ENCODE data around the gene SERF2.

The SERF2 gene

DNA sequence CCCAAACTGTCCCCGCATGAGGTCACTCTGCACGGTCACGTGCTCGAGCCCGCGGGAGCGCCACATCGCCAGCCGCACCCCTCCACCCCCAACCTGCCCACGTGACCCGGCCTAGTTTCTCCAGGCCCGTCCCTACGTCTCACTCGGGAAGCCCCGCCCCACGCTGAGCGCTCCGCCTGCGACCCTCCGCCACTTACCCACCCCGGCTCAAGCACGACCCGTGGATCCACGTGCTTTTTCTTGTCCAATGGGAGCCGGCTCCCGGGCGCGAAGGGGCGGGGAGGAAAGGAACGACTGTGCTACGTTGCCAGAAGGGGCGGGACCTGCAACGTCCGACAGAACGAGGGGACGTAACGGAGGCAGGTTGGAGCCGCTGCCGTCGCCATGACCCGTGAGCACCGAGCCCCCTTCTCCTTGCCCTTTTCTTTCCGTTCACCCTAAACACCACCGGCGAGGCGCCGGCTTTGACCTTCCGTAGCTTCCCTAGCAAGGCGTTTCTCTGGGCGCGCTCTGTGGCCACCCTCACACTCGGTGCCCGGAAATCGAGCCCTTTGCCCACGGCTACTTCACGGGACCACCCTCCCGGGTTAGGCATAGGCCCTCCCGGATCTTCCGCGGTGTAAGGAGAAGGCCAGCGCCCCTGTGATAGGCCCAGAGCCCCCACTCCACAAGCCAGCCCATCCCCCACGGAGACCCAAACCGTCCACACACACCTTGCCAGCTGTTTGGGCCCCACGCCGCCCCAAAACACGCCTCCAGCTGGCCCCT lies at the start of gene SERF2:
Gene SERF2 (plus strand): TSS at position 328 of the 768 bp plus-strand sequence. CDS start 57 bp downstream, at position 385.
- TF ChIP-seq POLR2A (IDR thresholded peaks at IDR 0.05; ENCODE audit: low read length) = peak; percentile 99
- TF ChIP-seq GATA1 (IDR thresholded peaks at IDR 0.05; ENCODE audit: low read depth, low read length) = no peak
- peak; percentile 100 for DNase-seq

DNA sequence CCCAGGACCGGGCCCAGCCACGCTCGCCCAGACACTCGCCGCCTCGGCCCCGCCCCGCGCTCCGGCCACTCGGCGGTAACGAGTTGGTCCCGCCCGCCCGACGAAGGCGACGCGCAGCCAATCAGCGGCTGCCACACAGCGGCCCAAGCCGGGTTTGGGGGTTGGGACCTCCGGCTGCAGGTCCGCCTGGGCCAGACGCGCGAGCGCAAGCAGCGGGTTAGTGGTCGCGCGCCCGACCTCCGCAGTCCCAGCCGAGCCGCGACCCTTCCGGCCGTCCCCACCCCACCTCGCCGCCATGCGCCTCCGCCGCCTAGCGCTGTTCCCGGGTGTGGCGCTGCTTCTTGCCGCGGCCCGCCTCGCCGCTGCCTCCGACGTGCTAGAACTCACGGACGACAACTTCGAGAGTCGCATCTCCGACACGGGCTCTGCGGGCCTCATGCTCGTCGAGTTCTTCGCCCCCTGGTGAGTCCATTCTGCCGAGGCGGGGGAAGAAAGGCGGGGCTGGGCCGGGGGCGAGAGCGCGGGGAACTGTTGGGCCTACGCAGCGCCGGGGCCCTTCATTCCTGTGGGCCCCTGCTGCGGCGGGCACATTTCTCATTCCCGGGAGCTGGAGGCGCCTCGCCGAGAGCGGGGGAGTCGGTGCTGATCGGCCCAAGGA lies 45.7 kb upstream of the SERF2 start, which contains the start of gene PDIA3:
Gene PDIA3 (plus strand): TSS at position 194 of the 658 bp plus-strand sequence. CDS start 102 bp downstream, at position 296.
- peak; percentile 94 to 95 for DNase-seq
- TF ChIP-seq POLR2A (IDR thresholded peaks at IDR 0.05; ENCODE audit: low read length) = peak; percentile 86

DNA sequence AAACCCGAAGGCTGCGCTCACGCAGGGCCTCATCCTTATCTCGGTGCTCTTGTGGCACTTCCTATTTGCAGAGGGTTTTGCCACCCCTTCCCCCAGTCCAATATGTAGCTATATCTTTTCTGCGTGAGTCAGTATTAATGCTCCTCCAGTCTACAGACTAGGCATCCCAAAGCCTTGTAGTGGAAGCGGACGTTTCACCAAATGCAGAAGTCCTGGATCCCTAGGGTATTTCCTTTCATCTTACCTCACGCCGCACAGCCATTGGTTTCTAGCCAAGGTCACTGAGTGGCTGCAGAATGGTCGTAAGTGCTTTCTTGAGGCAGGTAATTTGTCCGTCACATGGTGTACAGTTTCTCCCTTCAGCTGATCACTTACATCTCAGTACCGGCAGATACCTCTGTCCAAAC lies 45.2 kb upstream of the SERF2 start:
- DNase-seq = peak; percentile 80 to 85

DNA sequence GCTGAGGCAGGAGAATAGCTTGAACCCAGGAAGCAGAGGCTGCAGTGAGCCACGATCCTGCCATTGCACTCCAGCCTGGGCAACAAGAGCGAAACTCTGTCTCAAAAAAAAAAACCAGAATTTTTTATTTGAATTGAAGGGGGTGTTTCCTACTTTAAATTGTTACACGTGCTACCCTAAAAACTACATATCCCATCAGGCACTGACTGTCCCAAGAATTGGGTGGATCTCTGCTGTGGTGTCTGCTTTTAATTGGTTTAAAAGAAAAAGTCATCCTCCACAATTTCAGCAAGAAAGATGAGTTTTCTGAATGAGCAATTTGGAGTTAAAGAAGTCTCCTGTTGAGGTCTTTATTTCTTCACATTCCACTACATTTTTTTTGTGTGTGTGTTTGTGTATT lies 43.7 kb upstream of the SERF2 start:
- DNase-seq = peak; percentile 38 to 43
- TF ChIP-seq POLR2A (IDR thresholded peaks at IDR 0.05; ENCODE audit: low read length) (no peak), GATA1 (IDR thresholded peaks at IDR 0.05; ENCODE audit: low read depth, low read length) (no peak)

DNA sequence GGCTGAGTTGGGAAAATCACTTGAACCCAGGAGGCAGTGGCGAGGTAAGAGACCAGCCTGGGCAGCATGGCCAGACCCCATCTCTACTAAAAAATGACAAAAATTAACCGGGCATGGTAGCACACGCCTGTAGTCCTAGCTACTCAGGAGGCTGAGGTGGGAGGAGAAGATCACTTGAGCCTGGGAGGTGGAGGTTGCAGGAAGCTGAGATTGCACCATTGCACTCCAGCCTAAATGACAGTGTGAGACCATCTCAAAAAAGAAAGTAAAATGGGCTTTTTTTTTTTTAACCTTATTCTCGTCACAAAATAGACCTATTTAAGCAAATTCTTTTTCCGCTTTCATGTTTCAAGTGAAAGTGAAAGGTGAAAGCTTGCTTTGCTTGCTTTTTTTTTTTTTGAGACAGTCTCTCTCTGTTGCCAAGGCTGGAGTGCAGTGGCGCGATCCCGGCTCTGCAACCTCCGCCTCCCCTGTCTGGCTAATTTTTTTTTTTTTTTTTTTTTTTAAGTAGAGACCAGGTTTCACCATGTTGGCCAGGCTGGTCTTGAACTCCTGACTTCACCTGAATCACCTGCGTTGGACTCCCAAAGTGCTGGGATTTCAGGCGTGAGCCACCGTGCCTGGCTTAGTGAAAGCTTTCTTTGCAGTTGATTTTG lies 42.3 kb upstream of the SERF2 start:
- TF ChIP-seq GATA1 (IDR thresholded peaks at IDR 0.05; ENCODE audit: low read depth, low read length) (no peak), POLR2A (IDR thresholded peaks at IDR 0.05; ENCODE audit: low read length) (no peak)
- no peak for DNase-seq

DNA sequence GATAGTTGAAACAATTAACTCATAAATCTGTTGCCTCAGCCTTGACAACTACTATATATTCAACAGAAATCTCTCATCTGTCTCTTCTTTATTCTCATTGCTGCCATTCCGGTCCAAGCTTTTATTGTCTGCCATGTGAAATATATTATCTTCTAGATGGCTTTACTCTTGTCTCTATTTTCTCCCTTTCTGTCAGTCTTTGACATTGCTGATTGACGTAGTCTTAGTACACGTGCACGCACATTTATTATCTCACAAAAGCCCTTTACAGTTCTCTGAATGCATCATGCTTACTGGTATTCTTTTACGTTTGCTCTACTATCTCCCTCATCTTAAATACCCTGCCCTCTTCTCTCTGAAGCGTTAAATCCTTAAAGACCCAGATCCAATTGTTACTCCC lies 40.2 kb upstream of the SERF2 start:
- TF ChIP-seq GATA1 (IDR thresholded peaks at IDR 0.05; ENCODE audit: low read depth, low read length) = no peak
- TF ChIP-seq POLR2A (IDR thresholded peaks at IDR 0.05; ENCODE audit: low read length) = no peak
- DNase-seq = no peak

DNA sequence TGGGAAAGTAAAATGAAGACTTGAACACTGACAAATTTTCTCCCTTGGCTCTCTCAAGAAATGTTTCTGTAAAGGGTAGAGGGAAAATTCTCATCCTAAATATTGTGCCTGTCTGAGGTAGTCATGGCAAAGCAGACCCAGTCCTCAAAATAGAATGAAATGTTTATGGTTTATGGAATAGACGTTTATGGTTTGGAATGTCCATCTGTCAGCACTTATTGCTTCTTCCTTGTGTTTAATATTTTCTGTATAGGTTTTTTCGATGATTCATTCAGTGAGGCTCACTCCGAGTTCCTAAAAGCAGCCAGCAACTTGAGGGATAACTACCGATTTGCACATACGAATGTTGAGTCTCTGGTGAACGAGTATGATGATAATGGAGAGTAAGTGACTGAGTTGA lies 29.3 kb upstream of the SERF2 start:
- DNase-seq = no peak
- no peak for TF ChIP-seq GATA1 (IDR thresholded peaks at IDR 0.05; ENCODE audit: low read depth, low read length)
- TF ChIP-seq POLR2A (IDR thresholded peaks at IDR 0.05; ENCODE audit: low read length) = no peak

DNA sequence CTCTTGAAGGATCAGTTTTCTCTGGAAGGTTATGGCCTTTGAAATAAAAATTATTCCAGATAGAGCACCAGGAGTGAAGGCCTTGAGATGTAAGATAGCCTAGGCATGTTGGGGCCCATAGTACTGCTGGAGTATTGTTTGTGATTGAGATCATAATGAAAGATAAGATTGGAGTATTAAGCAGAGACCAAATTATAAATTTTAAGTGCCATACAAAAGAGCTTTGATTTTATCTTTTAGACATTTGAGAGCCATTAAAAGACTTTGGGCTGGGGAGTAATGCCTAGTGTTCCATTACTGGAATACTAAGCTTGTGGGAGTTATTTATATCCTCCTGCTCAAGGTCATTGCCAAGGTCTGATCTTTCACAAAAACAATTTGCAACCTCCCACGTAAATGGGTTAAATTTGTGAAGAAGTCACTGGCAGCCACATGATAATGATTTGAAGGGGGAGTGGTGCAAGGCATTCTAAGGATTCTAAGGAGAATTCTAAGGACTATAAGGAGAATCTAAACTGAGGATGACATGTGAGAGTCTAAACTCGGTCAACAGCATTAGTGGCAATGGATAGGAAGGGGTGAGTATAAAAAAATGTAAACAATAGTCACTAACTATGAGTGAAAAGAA lies 28.2 kb upstream of the SERF2 start:
- TF ChIP-seq GATA1 (IDR thresholded peaks at IDR 0.05; ENCODE audit: low read depth, low read length) (no peak), POLR2A (IDR thresholded peaks at IDR 0.05; ENCODE audit: low read length) (no peak)

DNA sequence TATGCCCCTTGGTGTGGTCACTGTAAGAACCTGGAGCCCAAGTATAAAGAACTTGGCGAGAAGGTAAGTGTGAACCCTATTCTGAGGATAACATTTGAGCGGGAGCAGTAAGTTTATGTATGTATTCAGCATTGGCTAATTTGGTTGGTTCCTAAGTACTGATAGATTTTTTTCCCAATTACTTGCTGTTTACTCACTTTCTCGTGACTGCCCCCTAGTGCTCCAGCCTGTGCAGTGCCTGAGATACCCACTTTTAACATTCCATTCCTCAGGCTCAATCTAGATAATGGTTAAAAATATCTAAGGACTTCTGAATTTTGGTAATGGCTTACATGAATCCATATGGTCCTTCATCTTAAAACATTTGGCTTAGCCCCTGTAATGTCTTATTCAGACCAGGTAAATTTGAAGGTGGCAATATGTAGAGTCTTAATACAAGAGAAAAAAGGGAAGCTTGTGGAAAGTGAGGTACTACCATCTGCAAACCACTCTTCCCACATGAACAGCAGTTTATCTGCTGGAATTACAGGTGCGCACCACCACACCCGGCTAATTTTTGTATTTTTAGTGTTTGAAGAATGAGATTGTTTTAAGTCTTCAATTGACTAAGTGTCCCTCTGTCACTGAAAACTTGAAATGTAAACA lies 22.4 kb upstream of the SERF2 start:
- peak; percentile 68 to 82 for DNase-seq
- no peak for TF ChIP-seq GATA1 (IDR thresholded peaks at IDR 0.05; ENCODE audit: low read depth, low read length)
- no peak for TF ChIP-seq POLR2A (IDR thresholded peaks at IDR 0.05; ENCODE audit: low read length)

More for the DNA sequence above, 28.2 kb upstream of the SERF2 start:
- DNase-seq = no peak

DNA sequence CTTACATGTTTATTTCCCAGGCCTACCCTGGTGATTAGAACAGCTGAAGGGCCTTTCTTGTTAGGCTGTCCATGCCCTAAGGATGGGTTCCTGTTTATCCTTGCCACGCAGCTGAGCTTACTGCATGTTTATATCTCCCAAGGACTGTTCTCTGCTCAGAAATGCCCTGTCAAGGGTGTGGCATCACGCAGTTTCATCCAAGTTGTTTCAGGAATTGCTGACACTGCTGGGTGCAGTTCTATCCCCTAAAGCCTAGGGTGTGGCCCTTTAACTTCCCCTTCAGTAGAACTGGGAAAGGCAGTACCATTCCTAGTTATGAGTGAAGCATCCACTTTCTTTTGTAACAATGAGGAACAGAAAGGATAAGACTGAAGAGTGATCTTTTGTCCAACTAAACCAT lies 20.3 kb upstream of the SERF2 start:
- DNase-seq = peak; percentile 17 to 37
- TF ChIP-seq GATA1 (IDR thresholded peaks at IDR 0.05; ENCODE audit: low read depth, low read length) (no peak), POLR2A (IDR thresholded peaks at IDR 0.05; ENCODE audit: low read length) (no peak)

DNA sequence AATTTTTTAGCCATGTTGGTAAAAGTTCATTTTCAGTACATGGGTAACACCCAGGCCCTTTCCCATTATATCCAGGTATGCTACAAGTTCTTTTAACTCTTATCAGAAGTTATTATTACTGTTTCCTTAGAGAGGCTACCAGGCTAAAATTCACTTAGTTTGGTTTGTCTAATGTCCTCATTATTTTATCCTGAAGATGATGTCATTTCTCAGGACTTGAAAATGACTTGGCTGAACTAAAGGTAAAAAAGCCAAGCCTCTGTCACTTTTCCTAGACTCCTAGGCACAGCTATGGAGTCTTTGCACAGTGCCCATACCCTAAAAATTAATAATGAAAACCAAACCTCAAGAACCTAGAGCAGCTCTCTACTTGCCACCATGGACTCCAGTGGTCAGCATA lies 19.5 kb upstream of the SERF2 start:
- no peak for DNase-seq
- TF ChIP-seq GATA1 (IDR thresholded peaks at IDR 0.05; ENCODE audit: low read depth, low read length) = no peak
- TF ChIP-seq POLR2A (IDR thresholded peaks at IDR 0.05; ENCODE audit: low read length) = no peak

DNA sequence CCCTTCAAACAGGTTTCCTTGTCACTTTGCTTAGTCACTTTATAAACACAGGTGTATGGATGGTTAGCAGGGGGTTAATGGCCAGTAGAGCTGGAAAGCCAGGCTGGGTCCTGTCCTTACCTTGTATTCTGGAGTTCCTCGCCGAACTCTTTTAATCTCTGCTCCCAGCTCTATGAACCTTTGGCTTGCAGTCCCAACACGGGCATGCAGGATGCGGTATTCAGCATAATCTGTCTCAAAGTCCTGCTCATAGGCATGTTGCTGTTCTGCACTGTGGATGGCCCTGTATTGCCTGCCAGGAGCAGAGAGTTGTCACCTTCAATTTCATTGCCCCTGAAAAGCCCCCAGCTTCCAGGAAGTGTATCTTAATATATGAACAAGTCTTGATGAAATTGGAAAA lies 18.1 kb upstream of the SERF2 start:
- DNase-seq = no peak
- no peak for TF ChIP-seq POLR2A (IDR thresholded peaks at IDR 0.05; ENCODE audit: low read length)
- TF ChIP-seq GATA1 (IDR thresholded peaks at IDR 0.05; ENCODE audit: low read depth, low read length) = no peak

DNA sequence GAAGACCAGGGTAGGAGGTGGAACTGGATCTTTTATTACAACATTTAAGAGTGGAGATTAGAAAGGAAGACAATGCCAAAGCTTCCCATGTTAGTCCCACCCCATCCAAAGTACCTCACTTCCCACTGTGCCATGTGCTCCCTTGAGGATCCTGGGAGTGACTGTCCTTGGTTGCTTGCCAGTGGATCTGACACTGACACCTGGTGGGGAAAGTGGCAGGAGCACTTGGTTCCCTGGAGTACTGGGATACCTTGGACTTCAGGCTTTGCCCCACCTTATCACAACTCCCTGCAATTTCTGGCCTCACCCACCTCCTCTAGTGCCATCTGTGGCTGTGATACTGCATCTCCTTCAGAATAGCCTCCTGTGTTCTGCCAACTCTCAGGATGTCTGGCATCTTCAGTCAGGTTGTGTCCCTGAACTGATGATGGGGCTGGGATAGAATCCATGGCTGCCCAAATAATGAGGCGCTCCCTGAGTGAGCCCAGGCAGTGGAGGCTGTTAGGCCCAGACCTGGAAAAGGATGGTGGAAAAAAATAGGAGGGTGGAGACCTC lies 16.6 kb upstream of the SERF2 start:
- TF ChIP-seq GATA1 (IDR thresholded peaks at IDR 0.05; ENCODE audit: low read depth, low read length) (no peak), POLR2A (IDR thresholded peaks at IDR 0.05; ENCODE audit: low read length) (no peak)
- DNase-seq = peak; percentile 18 to 42
